GM23338 (cell line): Measurements from ENCODE around the gene SLC32A1. TPM values are rescaled to one million over a fixed set of nuclear protein-coding genes. Genes with fewer than 3 reads are reported as not detected.

Source experiments
- ATAC-seq: fragments of 200-7000 bp; cut with Tn5 transposase; 3 replicates; pipeline ENCODE4 v1.9.1; 2020
- DNase-seq: peaks from one replicate; pipeline ENCODE4 v3.0.0-alpha.2; 2015; ENCODE audit warnings: low spot score
- H2AFZ ChIP-seq: fragments of 200-600 bp; sonication (generic); 2 replicates; pipeline ENCODE4 v1.8.0; 2016; ENCODE audit warnings: antibody characterized with exemption, mild to moderate bottlenecking, moderate library complexity
- H3F3A ChIP-seq: fragments of 200-600 bp; sonication (generic); replicated peaks from 2 replicates; pipeline ENCODE4 v1.8.0; 2017; ENCODE audit warnings: antibody characterized with exemption, mixed run types, low read depth
- H3K27ac ChIP-seq: fragments of 200-600 bp; sonication (generic); 2 replicates; pipeline ENCODE4 v1.6.1; 2016; ENCODE audit warnings: low read depth
- H3K27me3 ChIP-seq: fragments of 200-600 bp; sonication (generic); 2 replicates; pipeline ENCODE4 v1.8.0; 2016; ENCODE audit warnings: mild to moderate bottlenecking, mixed run types, moderate library complexity; ENCODE audit not compliant: insufficient read depth
- H3K36me3 ChIP-seq: fragments of 200-600 bp; sonication (generic); 2 replicates; pipeline ENCODE4 v1.8.0; 2016; ENCODE audit warnings: mild to moderate bottlenecking; ENCODE audit not compliant: insufficient read depth
- H3K4me1 ChIP-seq: fragments of 200-600 bp; sonication (generic); 2 replicates; pipeline ENCODE4 v1.8.0; 2016; ENCODE audit warnings: mild to moderate bottlenecking, moderate library complexity; ENCODE audit not compliant: insufficient read depth
- H3K4me2 ChIP-seq: fragments of 200-600 bp; sonication (generic); 2 replicates; pipeline ENCODE4 v1.7.1; 2017; ENCODE audit warnings: mixed run types
- H3K4me3 ChIP-seq: fragments of 200-600 bp; sonication (generic); 2 replicates; pipeline ENCODE4 v1.6.1; 2016; ENCODE audit warnings: mixed run types
- H3K79me2 ChIP-seq: fragments of 200-600 bp; sonication (generic); replicated peaks from 2 replicates; pipeline ENCODE4 v1.8.0; 2017; ENCODE audit warnings: mild to moderate bottlenecking; ENCODE audit not compliant: insufficient read depth
- H3K9me2 ChIP-seq: fragments of 200-600 bp; sonication (generic); 2 replicates; pipeline ENCODE4 v1.8.0; 2017; ENCODE audit not compliant: insufficient read depth
- H4K20me1 ChIP-seq: fragments of 200-600 bp; sonication (generic); replicated peaks from 2 replicates; pipeline ENCODE4 v1.8.0; 2017; ENCODE audit warnings: mild to moderate bottlenecking; ENCODE audit not compliant: insufficient read depth
- H3K27ac Mint-ChIP-seq: 2 replicates; pipeline ENCODE4 v1.8.0; 2020; ENCODE audit warnings: inconsistent platforms, mild to moderate bottlenecking, moderate library complexity, mixed read lengths
- H3K27me3 Mint-ChIP-seq: 3 replicates; pipeline ENCODE4 v1.8.0; 2022; ENCODE audit warnings: low read depth, mild to moderate bottlenecking, moderate library complexity, mixed read lengths, inconsistent platforms; ENCODE audit not compliant: insufficient read depth, poor library complexity
- H3K36me3 Mint-ChIP-seq: 3 replicates; pipeline ENCODE4 v1.8.0; 2021; ENCODE audit warnings: low read depth, mild to moderate bottlenecking, inconsistent platforms, moderate library complexity, mixed read lengths
- H3K4me1 Mint-ChIP-seq: 3 replicates; pipeline ENCODE4 v1.8.0; 2020; ENCODE audit warnings: mild to moderate bottlenecking, inconsistent platforms, mixed read lengths
- H3K4me3 Mint-ChIP-seq: 3 replicates; pipeline ENCODE4 v1.8.0; 2021; ENCODE audit warnings: moderate library complexity, mild to moderate bottlenecking, inconsistent platforms, mixed read lengths
- H3K9me3 Mint-ChIP-seq: 3 replicates; pipeline ENCODE4 v1.8.0; 2020; ENCODE audit warnings: moderate library complexity, mild to moderate bottlenecking, inconsistent platforms, mixed read lengths
- CREB1 ChIP-seq: fragments of 250-450 bp; sonication (Bioruptor Pico); IDR thresholded peaks from 2 replicates; pipeline ENCODE4 v1.5.0; 2020; ENCODE audit warnings: low read depth, mild to moderate bottlenecking, moderate library complexity
- CTCF ChIP-seq, 2 experiments: fragments of 200-600 bp in 1 of 2; sonication (generic) in 1 of 2; conservative IDR thresholded peaks; 2 replicates each; pipeline versions ENCODE4 v1.5.1 to v1.6.1; 2016 to 2017; ENCODE audit warnings: antibody characterized with exemption in 2 of 2, low read depth in 2 of 2, mild to moderate bottlenecking in 2 of 2, moderate library complexity in 1 of 2
- ETS1 ChIP-seq: IDR thresholded peaks from 2 replicates; pipeline ENCODE4 v1.6.1; 2016; ENCODE audit warnings: antibody characterized with exemption
- EZH2 ChIP-seq: fragments of 200-600 bp; sonication (generic); IDR thresholded peaks from one replicate; pipeline ENCODE4 v1.8.0; 2017; ENCODE audit warnings: antibody characterized with exemption, mild to moderate bottlenecking, low read depth; ENCODE audit not compliant: unreplicated experiment
- EZH2phosphoT487 ChIP-seq: fragments of 200-600 bp; sonication (generic); IDR thresholded peaks from one replicate; pipeline ENCODE4 v1.8.1; 2018; ENCODE audit warnings: antibody characterized with exemption; ENCODE audit not compliant: unreplicated experiment
- JUNB ChIP-seq: IDR thresholded peaks from one replicate; pipeline ENCODE4 v1.6.1; 2016; ENCODE audit warnings: antibody characterized with exemption; ENCODE audit not compliant: unreplicated experiment
- NANOG ChIP-seq: IDR thresholded peaks from 2 replicates; pipeline ENCODE4 v1.6.1; 2016; ENCODE audit warnings: antibody characterized with exemption, borderline replicate concordance
- POLR2AphosphoS5 ChIP-seq: IDR thresholded peaks from 2 replicates; pipeline ENCODE4 v1.6.1; 2016; ENCODE audit warnings: antibody characterized with exemption, low read depth
- STAT1 ChIP-seq: IDR thresholded peaks from one replicate; pipeline ENCODE4 v1.6.1; 2016; ENCODE audit warnings: antibody characterized with exemption; ENCODE audit not compliant: unreplicated experiment
- ZNF114 ChIP-seq: fragments of 250-450 bp; sonication (Bioruptor Pico); IDR thresholded peaks from 2 replicates; pipeline ENCODE4 v1.5.0; 2020; ENCODE audit warnings: mild to moderate bottlenecking, moderate library complexity
- ZNF331 ChIP-seq: fragments of 250-450 bp; sonication (Bioruptor Pico); IDR thresholded peaks from 2 replicates; pipeline ENCODE4 v1.5.0; 2020; ENCODE audit warnings: low read depth, mild to moderate bottlenecking, moderate library complexity
- polyA plus RNA-seq: library from polyadenylated mRNA; unstranded; fragments of >200 nt; fragmentation: Nextera tagmentation; extraction: Ambion mirVana; gene quantifications from 2 replicates; pipeline ENCODE4 v1.2.1, GENCODE V29; 2016
- total RNA-seq: library from RNA; depleted of rRNA; stranded (reverse); fragments of >200 nt; shearing (Covaris generic); gene quantifications from 2 replicates; pipeline ENCODE4 v1.2.3, GENCODE V29; 2014
- TF ChIP-seq, protein P1 (sequence below): IDR thresholded peaks from one replicate; pipeline ENCODE4 v1.6.1; 2018; ENCODE audit warnings: antibody characterized with exemption; ENCODE audit not compliant: unreplicated experiment

SLC32A1 gene
- total and polyA plus RNA-seq, 2 experiments from 2014 or later: 0.87 TPM; not detected in 1

GRCh38 chr20:38729767-38730166 lies 5.5 kb downstream of the SLC32A1 start (continued):
- TF ChIP-seq ETS1 (no peak), STAT1 (no peak), NANOG (no peak), CREB1 (CRISPR knock-in tag) (no peak), EZH2 (no peak), EZH2phosphoT487 (no peak), JUNB (no peak), CTCF (conservative IDR thresholded peaks at IDR 0.05; ENCODE audit: low read depth in 2 of 2) (no peak), ZNF114 (CRISPR knock-in tag) (no peak), POLR2AphosphoS5 (no peak), ZNF331 (no peak)
- TF ChIP-seq, protein P1, sequence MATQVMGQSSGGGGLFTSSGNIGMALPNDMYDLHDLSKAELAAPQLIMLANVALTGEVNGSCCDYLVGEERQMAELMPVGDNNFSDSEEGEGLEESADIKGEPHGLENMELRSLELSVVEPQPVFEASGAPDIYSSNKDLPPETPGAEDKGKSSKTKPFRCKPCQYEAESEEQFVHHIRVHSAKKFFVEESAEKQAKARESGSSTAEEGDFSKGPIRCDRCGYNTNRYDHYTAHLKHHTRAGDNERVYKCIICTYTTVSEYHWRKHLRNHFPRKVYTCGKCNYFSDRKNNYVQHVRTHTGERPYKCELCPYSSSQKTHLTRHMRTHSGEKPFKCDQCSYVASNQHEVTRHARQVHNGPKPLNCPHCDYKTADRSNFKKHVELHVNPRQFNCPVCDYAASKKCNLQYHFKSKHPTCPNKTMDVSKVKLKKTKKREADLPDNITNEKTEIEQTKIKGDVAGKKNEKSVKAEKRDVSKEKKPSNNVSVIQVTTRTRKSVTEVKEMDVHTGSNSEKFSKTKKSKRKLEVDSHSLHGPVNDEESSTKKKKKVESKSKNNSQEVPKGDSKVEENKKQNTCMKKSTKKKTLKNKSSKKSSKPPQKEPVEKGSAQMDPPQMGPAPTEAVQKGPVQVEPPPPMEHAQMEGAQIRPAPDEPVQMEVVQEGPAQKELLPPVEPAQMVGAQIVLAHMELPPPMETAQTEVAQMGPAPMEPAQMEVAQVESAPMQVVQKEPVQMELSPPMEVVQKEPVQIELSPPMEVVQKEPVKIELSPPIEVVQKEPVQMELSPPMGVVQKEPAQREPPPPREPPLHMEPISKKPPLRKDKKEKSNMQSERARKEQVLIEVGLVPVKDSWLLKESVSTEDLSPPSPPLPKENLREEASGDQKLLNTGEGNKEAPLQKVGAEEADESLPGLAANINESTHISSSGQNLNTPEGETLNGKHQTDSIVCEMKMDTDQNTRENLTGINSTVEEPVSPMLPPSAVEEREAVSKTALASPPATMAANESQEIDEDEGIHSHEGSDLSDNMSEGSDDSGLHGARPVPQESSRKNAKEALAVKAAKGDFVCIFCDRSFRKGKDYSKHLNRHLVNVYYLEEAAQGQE: no peak

- Mint-ChIP-seq H3K36me3 (no peaks in the 10 kb centered on the region; the same call in 2 of the 3 replicates), H3K27ac (no peak overlapping the region), H3K9me3 (peaks cover 13% of the 10 kb centered on the region), H3K4me3 (peak overlapping the region; percentile 74), H3K27me3 (peaks cover 81% of the 10 kb centered on the region), H3K4me1 (peaks cover 47% of the 10 kb centered on the region)
- no peak overlapping the region for H3K27ac ChIP-seq
- ATAC-seq (no peak), DNase-seq (peak; percentile 28)
- no peaks in the 10 kb centered on the region for H3K79me2 ChIP-seq
- peak overlapping the region; percentile 61 for H3K4me3 ChIP-seq
- peaks cover 95% of the 10 kb centered on the region for H3K27me3 ChIP-seq
- TF ChIP-seq EZH2 (peak; percentile 89), JUNB (no peak)
- H3K4me2 ChIP-seq: peak overlapping the region; percentile 83
- H2AFZ ChIP-seq: peak overlapping the region; percentile 39; the same call in 1 of the 2 replicates
- no peaks in the 10 kb centered on the region for H3K9me2 ChIP-seq
- no peaks in the 10 kb centered on the region for H3K36me3 ChIP-seq
- peaks cover 39% of the 10 kb centered on the region for H3K4me1 ChIP-seq
- peaks cover 10% of the 10 kb centered on the region; the same call in 1 of the 2 replicates for H3F3A ChIP-seq
- no peaks in the 10 kb centered on the region; the same call in 1 of the 2 replicates for H4K20me1 ChIP-seq
Measured at GRCh38 chr20:38730167-38730988, 6.1 kb downstream of the SLC32A1 start.
